NCI-H226 (cell line): ENCODE data around the gene CLP1.

ENCODE experiments used
- DNase-seq: peaks from one replicate; pipeline ENCODE4 v3.0.0-alpha.2; 2015

The CLP1 gene

DNA sequence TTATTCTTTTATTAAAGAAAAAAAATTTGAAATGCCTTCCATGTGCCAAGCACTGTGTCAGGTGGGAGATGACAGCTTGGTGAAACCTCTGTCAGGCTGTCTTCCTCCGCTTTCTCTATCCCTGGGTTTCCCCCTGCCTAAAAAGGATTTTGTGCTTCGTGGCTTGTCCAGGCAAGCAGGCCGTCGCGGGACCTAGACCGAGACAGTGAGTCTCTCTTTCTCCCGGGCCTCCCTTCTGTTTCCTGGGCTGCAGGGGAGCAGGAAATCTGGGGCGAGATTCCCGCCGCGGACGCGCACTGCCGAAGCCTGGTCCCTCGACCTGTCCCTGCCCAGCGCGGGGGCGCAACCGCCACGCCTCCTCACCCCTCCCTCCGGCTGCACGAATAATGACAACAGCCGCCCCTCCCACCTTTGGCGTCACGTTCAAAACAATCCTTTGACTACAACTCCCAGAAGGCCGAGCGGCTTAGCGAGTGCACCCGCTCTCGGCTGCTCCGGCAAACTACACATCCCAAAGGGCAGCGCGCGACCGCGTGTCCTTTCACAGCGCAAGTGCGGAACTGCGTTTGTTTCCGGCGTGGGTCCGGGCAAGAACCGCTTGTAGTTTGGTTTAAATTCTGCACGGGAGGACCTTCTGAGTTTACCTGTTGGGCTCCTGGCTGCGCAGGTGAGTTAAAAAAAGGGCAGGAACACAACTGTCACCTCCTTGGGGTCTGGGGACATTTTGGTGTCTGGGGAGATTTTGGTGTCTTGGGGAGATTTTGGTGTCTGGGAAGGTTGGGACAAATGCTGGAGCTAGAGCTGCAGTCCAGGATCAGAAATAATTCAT lies at the start of gene CLP1:
TSS of gene CLP1 (plus strand) at position 569 of the 829 bp plus-strand sequence. CDS start 1,715 bp downstream, outside the sequence.
- peak; percentile 98 for DNase-seq

DNA sequence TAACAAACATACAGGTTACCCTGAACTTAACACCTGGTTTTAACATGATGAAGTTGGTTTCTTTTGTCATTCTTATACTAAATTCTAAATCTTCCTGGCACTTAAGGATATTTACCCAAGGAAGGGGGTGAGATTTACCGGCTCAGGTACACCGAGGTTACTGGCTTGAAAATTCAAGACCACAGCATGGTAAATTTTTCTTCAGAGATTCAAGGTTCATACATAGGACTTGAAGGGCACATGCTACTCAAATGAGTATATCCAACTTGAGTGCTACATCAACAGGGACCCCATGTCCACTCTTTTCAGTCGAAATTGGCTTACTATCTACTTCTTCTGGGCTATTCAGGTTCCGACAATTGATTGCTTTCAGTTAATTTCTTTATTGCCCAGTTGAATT lies 47.4 kb upstream of the CLP1 start:
- DNase-seq: no peak

DNA sequence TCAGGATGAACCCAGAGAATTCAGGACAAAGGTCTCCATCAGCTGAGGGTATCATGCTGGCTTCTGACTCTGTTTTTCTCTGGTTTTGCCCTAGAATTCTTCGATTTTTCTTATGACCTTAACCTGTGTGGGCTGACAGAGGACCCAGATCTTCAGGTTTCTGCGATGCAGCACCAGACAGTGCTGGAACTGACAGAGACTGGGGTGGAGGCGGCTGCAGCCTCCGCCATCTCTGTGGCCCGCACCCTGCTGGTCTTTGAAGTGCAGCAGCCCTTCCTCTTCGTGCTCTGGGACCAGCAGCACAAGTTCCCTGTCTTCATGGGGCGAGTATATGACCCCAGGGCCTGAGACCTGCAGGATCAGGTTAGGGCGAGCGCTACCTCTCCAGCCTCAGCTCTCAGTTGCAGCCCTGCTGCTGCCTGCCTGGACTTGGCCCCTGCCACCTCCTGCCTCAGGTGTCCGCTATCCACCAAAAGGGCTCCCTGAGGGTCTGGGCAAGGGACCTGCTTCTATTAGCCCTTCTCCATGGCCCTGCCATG lies 43.3 kb upstream of the CLP1 start:
- no peak for DNase-seq

DNA sequence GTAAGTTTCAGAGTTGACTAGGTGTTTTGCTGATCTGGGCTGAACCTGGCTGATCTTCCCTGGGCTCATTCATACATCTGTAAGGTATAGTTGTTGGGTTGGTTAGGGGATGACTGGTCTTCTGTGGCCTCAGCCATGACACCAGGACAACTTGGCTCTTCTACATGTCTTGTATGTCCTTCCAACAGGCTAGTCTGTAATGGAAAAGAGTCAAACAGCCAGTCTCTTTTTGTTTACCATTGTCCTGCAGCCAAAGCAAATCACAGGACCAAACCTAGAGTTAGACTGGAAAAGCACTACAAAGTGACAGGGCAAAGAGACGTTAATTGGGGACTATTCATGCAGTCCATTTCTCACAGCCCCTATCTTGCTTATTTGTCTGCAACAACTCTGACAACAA lies 42.3 kb upstream of the CLP1 start:
- DNase-seq: no peak

DNA sequence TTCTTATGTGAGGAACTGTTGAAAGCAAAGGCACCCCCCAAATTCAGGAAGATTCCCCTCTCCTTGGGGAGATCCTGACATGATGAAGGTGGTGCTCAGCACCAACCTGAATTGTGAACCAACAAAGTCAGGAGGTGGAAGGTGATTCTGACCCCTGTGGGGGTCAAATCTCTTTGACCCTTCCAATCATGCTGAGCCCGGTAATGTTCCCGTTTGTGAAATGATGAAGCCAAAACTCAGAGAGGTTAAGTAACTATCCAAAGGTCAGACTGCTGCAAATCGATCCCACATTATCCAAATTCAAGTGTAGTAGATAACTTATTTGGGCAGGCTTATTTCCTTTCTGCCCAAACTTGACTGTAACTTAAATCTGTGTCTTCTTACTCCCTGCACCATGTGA lies 41.0 kb upstream of the CLP1 start:
- no peak for DNase-seq

DNA sequence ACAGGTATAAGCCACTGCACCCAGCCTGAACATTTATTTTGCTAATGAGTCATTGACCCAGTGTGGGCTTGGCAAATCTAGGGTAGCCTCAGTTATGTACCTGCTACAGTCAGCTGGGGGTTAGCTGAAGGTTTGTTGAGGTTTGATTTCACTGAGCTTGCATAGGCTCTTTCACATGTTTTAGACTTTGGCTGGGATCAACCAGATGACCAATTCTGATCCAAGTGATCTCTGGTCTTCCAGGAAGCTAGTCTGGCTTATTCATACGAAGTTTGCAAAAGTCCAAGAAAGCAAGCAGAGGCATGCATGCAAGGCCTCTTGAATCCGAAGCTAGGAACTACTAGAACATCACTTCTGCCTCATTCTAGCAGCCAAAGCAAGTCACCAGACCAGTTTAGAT lies 39.1 kb upstream of the CLP1 start:
- DNase-seq: no peak

DNA sequence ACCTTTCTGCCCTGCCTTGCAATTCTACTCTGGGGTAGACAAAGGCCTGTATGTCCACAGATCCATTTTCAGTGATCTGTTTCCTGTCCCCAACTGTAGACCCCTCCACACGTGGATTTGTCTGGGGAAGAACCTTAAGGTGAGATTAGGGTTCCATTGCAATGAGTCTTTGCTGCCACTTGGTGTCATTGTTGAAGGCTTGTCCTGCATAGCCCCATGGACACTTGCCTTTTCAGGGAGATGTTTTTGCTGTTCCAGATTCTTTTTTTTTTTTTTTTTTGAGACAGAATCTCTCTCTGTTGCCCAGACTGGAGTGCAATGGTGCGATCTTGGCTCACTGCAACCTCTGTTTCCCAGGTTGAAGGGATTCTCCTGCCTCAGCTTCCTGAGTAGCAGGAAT lies 38.2 kb upstream of the CLP1 start:
- DNase-seq: no peak

DNA sequence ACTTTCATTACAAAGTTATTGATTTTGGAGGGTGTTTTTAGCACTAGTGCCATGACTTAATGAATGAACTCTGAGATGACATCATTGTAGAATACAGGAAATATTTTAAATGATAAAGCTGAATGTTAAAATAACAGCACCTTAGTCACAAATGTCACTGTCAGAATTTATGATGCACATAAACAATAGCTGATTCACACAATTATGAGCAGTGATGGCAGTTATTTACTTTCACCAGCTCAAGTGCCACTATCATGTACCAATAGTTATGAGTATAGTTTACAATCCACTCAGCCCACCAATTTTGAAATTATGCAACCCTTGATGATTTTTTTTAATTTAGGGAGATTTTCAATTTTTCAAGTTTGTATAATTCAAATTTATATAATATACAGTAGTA lies 37.1 kb upstream of the CLP1 start:
- no peak for DNase-seq

DNA sequence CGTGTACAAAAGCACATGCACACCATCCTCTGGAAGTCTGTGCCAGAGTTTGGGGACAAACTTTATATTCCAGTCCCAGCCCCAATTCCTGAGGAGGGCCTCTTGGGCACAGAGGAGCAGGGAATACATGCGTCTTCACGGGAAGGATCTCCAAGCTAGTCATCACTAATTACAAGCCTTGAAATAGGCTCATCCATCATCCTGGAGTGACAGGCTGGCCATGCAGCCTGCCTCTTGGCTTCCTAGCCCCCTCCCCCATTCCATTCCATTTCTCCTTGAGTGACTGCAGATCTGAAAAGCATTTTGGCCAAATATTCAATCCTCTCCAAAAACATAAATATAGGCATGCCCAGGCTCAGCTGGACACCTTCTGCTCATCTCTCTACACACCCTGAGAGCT lies 35.3 kb upstream of the CLP1 start:
- no peak for DNase-seq

DNA sequence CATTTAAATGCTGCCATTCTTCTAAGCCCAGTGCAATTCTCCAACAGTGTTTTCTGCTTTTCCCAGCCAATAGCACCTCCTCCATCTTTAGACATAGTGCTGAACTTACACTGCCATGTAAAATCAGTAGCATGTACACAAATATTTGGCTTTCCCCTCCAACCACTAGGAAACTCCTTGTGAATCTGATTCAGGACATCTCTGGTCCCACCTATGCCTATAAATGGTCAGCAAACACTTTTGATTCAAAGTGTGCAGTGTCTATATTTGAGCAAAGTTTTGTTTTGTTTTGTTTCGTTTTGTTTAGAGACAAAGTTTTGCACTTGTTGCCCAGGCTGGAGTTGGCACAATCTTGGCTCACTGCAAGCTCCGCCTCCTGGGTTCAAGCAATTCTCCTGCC lies 32.7 kb upstream of the CLP1 start:
- no peak for DNase-seq

DNA sequence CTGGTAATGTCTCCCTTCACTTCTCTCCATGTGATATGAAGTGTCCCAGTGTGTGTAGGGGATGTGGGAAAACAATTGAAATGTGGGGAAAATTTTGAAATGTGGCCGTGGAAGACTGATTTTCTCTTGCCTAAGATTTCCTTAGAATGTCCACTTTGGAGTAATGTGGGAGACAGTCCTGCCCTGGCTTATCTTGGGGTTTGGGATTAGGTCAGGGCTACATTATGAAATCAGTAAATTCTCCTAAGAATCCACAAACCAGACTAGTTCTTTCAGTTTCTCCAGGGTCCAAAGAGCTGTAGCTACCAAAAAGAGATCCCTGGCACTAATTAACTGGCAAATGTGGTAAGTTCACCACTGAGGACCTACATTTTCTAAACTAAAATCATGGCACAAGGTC lies 30.7 kb upstream of the CLP1 start:
- DNase-seq: no peak

DNA sequence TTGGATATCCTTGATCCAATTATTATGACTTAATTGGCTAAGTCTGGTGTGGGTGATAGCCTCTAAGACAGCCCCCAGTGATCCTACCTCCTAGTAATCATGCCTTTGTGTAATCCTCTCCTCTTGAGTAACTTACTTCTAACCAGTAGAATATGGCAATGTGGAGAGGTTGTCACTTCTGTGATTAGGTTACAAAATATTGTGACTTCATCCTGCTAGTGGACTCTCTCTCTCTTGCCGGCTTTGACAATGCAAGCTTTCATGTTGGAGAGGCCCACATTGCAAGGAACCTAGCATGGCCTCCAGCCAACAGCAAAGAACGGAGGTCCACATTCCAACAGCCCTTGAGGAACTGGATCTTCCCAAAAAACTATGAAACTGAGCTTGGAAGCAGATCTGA lies 27.4 kb upstream of the CLP1 start:
- no peak for DNase-seq

DNA sequence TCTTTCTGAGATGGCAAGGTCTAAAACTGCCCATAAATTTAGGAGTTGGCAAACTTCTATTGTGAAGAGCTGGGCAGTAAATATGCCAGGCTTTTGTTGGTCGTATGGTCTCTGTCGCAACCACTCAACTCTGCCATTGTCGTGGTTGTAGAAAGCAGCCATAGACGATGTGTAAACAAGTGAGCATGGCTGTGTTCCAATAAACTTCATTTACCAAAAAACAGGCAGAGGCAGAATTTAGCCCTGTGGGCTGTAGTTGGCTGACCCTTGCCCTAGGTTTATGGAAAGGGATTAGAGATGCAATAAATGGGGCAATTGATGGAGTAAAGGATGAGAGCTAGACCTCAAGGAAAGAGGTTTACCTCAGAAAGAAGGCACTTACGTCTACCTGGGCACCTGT lies 25.4 kb upstream of the CLP1 start:
- no peak for DNase-seq

DNA sequence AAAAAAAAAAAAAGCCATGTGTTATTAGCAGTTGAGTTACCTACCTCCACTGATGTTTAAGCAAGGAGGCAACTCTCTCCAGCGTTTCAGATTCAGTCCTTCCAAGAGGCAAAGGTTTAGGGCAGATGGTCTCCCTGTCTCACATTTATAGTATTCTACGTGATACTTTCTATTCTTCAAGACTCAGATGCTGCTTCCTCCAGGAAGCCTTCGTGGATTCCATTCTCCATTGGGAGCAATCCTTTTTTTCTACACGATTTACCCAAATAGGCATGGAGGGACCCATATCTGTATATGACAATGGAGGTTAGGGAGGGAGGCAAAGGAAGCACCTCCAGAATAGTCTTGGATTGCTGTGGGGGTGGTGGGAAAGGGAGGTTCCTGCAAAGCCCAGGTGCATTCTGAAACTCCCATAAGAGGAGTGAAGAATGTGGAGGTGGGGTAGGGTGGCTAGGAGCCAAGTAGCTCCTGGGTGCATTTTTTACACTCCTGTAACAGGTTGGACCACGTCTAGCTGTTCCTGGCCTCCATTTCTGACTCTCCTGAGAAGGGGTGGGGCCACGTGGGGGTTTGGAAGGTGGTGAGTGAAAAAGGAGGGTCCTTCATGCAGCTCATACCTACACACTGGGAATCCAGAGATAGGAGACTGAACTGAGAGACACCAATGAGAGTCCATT lies 24.0 kb upstream of the CLP1 start:
- no peak for DNase-seq

DNA sequence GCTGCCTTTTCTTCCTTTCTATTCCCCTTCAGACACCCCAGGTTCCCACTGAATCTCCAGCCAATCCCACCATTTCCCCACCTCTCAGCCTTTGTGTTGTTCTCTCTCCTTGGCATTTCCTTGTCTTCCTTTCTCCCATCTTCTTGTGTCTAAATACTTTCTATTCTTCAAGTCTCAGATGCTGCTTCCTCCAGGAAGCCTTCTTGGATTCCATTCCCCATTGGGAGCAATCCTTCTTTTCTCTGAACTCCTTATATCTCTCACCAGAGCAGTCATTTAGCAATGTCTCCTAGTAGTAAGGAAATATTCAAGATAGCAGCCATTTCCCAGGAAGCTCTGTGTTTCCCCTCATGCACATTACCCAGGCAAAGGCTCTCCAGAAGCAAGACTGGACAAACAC lies 23.3 kb upstream of the CLP1 start:
- no peak for DNase-seq

DNA sequence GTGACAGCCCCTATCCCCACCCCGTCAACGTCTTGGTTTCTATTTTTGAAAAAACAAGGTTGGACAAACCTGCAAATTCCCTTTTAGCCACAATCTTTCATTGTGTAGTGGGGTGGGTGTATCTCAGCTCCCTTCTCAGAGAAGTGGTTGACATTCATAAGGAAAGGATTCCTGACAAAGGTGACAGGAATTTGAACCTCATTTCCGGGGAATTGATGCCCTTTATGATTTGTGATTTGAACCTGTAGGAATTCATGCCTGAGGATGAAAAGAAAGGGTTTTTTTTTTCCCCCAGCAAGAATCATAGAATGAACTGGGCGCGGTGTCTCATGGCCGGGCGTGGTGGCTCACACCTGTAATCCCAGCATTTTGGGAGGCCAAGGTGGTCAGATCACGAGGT lies 22.3 kb upstream of the CLP1 start:
- DNase-seq: no peak

DNA sequence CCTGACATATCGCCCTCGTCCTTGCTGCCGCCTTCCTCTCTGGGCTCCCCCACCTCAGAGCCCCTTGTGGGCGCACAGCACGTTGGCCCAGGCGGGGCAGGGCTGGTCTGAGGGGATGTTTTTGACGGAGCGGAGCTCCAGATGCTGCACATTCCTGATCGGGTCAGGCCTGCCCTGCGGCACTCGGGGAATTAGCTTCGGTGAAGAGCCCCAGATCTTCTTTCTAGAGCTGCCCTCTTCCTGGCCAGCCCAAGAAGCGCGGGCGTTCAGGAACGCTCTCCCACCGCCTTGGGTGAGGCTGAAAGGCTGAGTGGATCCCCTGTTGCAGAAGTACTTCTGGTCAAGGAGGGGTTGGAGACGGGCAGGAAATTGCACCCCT lies 19.9 kb upstream of the CLP1 start:
- DNase-seq: peak; percentile 67

DNA sequence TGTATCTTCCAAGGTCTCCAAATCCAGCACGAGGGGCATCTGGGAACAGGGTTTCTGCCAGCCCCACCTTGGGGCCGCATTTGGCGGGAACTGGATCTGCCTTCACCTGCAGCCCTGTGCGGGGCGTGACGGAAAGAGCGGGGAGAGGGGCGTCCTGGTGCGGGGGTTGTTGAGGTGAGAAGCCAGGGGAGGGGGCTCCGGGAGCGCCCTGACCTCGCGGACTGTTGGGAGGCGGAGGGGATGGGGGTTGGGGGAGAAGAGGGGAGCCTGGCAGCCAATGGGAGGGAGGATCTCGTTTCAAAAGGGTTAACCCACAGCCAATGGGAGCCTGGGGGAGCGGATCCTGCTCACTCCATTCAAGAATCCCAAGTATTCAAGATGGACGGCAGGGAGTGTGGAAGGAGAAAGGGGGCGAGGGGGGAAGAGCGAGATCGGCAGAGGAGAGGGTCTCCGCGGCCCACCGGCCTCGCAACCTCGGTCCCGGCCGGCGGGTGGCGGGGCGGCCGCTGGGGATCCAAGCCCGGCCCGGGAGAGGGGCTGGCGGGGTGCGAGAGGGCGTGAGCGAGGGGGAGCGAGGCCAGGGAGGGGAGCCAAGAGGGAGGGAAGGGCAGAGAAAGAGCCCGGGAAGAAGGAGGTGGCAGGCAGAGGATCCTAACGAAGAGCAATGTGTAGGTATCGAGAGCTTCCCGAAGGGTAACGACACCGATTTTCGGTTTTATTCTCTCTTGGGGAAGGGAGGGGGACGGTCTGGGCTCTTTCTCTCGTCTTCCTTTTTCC lies 19.4 kb upstream of the CLP1 start:
- peak; percentile 87 for DNase-seq

DNA sequence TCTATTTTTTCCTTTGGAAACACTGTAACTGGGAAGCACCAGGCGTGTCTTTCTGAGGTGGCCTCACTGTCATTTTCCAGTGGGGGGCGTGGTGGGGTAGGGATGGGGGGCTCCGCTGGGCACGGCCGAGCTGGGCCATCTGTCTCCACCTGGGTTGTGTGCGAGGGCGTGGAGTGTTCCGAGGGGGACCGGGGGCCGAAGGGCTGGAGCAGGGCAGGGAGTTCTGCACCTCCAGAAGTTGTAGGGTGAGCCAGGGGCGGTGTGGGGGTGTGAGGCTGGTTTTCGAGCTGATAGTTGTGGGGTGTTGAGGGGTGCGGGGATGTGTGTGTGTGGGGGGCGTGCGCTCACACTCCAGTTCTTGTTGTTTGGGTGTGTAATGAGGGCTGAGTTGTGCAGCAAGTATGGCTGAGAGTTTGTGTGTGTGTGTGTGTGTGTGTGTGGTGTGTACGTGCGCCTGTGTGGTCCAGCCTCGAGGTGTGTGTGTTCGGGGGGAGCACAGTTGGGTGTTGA lies 18.7 kb upstream of the CLP1 start:
- no peak for DNase-seq

DNA sequence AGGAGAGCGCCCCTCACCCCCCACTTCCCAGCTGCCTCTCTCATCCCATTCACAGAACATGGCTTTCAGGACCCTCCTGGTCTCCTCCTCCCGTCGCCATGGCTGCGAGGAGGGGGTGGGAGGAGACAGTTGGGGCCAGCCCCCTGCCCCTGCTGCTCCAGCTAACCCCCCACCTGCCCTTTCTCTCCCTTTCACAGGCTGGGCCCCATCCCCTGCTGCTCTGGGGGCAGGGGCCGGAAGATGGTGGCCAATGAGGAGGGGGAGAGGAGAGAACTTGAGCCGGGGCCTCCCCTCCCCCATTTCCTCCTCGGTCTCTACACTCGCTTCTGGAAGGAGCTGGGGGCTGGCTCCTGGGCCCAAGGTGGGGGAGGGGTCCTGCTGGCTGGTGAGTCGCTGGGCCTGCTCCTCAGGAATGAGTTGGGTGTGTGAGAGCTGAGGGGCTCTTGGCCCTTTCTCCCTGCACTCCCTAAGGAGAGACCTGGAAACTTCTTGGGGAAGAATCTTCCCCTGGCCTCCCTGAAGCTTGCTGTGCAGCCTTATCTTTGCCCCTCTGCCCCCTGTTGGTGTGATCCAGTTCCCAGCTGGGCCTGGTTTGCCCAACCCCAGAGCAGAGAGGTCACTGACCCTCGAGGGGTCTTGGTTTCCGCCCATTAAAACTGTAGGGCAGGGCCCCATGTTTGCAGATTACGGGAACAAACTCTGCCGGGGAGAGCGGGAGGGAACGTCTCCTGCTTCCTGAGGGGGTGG lies 18.1 kb upstream of the CLP1 start:
- peak; percentile 79 for DNase-seq

DNA sequence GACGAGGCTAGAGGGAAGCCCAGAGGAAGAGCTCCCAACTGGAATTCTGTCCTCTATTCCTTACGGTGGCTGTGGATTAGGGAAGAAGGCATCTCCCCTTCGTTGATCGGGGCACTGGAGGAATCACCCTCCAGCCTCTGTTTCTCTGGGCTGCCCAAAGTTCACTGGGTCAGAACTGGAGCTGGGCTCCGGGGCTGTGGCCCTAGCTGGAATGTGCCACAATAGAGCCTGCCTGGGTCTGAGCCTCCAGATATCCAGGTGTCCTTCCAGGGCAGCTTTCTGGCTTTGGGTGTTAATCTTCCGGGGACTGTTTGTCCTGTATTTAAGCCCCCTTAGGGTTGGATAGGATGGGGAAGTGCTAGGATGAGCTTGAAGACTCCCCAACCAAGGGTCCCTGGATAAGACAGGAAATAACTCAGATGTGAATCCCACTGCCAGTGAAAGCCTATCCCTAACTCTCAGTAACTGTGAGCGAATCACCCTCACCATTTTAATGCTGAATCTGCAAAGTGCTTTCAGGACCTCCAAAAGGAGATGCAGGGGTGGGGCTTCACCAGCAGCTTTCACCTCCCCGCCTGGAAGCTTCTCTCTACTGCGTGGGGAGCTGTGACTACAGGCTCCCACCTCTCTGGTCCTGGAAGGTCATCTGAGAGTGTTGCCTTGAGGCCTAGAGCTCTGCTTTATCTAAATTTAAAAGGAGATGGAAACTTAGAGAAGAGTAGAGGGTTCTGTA lies 17.3 kb upstream of the CLP1 start:
- no peak for DNase-seq
